Ovary (tissue), 9 donors: ENCODE data around the gene CTTN. TPM values are rescaled to one million over a fixed set of nuclear protein-coding genes. Genes with fewer than 3 reads are reported as not detected.

Experiments
- DNase-seq, 5 donors: peaks; one replicate each; pipeline ENCODE4 v3.0.0-alpha.2; 2019 to 2020
- H3K27ac ChIP-seq, 2 donors: fragments of 200-600 bp; one replicate each; pipeline versions ENCODE4 v1.5.1 to v1.8.0; 2019 to 2022
- H3K27me3 ChIP-seq: fragments of 200-600 bp; one replicate; pipeline ENCODE4 v1.8.0; 2022
- H3K36me3 ChIP-seq: fragments of 200-600 bp; sonication (generic); one replicate; pipeline ENCODE4 v1.5.1; 2019
- H3K4me1 ChIP-seq: one replicate; pipeline ENCODE4 v1.8.1; 2013; ENCODE audit warnings: mild to moderate bottlenecking, moderate library complexity; ENCODE audit not compliant: insufficient read depth
- H3K4me3 ChIP-seq: fragments of 200-600 bp; sonication (generic); one replicate; pipeline ENCODE4 v1.5.1; 2017
- H3K9me3 ChIP-seq, 2 donors: fragments of 200-600 bp in 1 of 2; sonication (generic) in 1 of 2; one replicate each; pipeline versions ENCODE4 v1.5.1 to v1.8.1; 2013 to 2019; ENCODE audit warnings: mild to moderate bottlenecking in 1 of 2, moderate library complexity in 1 of 2
- EP300 ChIP-seq: sonication (generic); formaldehyde crosslinking; IDR thresholded peaks from one replicate; pipeline ENCODE4 v1.6.1; 2017; ENCODE audit warnings: antibody characterized with exemption
- POLR2A ChIP-seq: fragments of 450-650 bp; IDR thresholded peaks from one replicate; pipeline ENCODE4 v1.6.1; 2017; ENCODE audit warnings: antibody characterized with exemption, mild to moderate bottlenecking, moderate library complexity
- WGBS, 3 donors: extraction: QIAGEN DNeasy Blood & Tissue Kit in 1 of 3; methylation state at CpG; one replicate each; pipeline versions ENCODE4 v1.1.5 to v1.1.7; 2013 to 2017; 5-methylcytosine and 5-hydroxymethylcytosine counted together
- intact Hi-C, 4 donors: fragments of 100-400 bp; cut with DNase I; formaldehyde crosslinking; loops; one replicate each; pipeline versions ENCODE4 v1.11.0 to v1.15.1; 2022 to 2023
- polyA plus RNA-seq, 2 donors: library from polyadenylated mRNA; stranded (reverse); fragments of 200-250 nt in 1 of 2; fragments of 350-450 nt in 1 of 2; fragmentation: Illumina TruSeq in 1 of 2; extraction: RNeasy Lipid Tissue Mini Kit (QIAGEN cat#74804) in 1 of 2; gene quantifications; one replicate each; pipeline ENCODE4 v1.2.3, GENCODE V29; 2013 to 2014
- total RNA-seq, 7 donors: library from RNA; depleted of rRNA in 2 of 7; stranded (reverse); fragments of >200 nt in 2 of 7; fragmentation: NEBNext Ultra II Directional in 3 of 7; extraction: Animal tissue kit (Norgen Biotek cat#: 25700) in 3 of 7; gene quantifications; one replicate each; pipeline versions ENCODE4 v1.1.0 to v1.2.4, GENCODE V29; 2016 to 2023
- TF ChIP-seq, protein P1 (sequence below), 3 donors: fragments of 450-650 bp in 2 of 3; fragments of 200-600 bp in 1 of 3; IDR thresholded peaks; one replicate each; pipeline versions ENCODE4 v1.5.1 to v1.8.0; 2016 to 2022; ENCODE audit warnings: antibody characterized with exemption in 3 of 3, mild to moderate bottlenecking in 1 of 3
- donor health status: DM: no; HTN: no; CAD: no; lungs with moderate emphysema.
- donor health status: DM: no; HTN: no; CAD: no.
- donor health status: Bipolar disorder and iron deficiency.
- donor health status: DM: yes; HTN: yes; CAD: no.
- donor health status: DM: no; HTN: no; CAD: no.
- donor health status: DM: yes; HTN: yes; CAD: no.

CTTN gene
- total and polyA plus RNA-seq, 9 donors, result 129 to 321 (median 205) TPM

DNA sequence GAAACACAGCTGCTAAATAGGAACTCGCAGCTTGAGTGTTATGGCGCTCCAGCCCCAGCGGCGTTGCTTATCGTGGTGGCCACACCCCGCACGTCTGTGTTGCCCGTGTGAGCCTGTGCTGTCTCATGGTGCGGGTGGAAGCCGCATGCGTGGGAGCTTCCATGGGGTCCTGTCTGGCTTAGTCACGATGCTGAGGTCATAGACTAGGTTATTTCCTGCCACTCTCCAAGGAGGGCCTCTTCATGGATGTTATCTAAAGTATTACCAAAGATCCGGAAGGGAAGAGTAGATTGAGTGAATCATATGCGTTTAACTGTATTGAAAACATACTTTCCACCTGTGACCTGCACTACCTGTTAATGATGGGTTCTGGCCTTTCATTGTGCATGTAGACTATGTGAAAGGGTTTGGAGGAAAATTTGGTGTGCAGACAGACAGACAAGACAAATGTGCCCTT, 21.7 kb downstream of the CTTN start:
- Histone ChIP-seq H3K4me3 (no peak overlapping the region), H3K4me1 (peaks cover 14% of the 10 kb centered on the region), H3K9me3 (no peaks in the 10 kb centered on the region), H3K27me3 (no peaks in the 10 kb centered on the region), H3K27ac (peak overlapping the region in 1 of 2 donors; percentile 19), H3K36me3 (no peaks in the 10 kb centered on the region)
- peak; percentile 68 to 78 (median 76) for DNase-seq
- intact Hi-C loops, result no loop called here
- TF ChIP-seq, protein P1, sequence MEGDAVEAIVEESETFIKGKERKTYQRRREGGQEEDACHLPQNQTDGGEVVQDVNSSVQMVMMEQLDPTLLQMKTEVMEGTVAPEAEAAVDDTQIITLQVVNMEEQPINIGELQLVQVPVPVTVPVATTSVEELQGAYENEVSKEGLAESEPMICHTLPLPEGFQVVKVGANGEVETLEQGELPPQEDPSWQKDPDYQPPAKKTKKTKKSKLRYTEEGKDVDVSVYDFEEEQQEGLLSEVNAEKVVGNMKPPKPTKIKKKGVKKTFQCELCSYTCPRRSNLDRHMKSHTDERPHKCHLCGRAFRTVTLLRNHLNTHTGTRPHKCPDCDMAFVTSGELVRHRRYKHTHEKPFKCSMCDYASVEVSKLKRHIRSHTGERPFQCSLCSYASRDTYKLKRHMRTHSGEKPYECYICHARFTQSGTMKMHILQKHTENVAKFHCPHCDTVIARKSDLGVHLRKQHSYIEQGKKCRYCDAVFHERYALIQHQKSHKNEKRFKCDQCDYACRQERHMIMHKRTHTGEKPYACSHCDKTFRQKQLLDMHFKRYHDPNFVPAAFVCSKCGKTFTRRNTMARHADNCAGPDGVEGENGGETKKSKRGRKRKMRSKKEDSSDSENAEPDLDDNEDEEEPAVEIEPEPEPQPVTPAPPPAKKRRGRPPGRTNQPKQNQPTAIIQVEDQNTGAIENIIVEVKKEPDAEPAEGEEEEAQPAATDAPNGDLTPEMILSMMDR (IDR thresholded peaks at IDR 0.05), result no peak
- TF ChIP-seq EP300 (no peak), POLR2A (no peak)
- 14 to 50% (median 15%) methylated on average over 14 of the region's 14 CpGs for WGBS, 3 donors

DNA sequence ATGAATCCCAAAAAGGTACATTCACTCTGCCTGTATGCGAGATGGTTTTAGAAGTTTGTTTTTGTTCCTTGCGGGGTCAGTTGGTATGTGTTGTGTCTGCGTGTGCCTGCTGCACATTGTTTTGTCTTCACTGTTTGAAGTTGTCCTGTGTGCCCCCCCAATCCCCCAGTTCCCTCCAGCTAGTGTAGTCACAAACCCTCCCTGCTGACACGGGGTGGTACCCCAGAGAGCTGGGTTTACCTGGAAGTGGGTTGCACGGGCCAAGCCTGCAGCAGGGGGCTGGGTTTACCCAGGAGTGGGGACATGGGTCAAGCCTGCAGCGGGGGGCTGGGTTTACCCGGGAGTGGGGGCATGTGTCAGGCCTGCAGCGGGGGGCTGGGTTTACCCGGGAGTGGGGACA, 22.2 kb downstream of the CTTN start:
- peaks cover 14% of the 10 kb centered on the region for H3K4me1 ChIP-seq
- H3K27me3 ChIP-seq, result no peaks in the 10 kb centered on the region
- H3K4me3 ChIP-seq, result no peak overlapping the region
- H3K36me3 ChIP-seq, result no peaks in the 10 kb centered on the region
- peak in 3 of 5 donors; percentile 28 to 61 (median 60) for DNase-seq
- peak overlapping the region in 1 of 2 donors; percentile 19 for H3K27ac ChIP-seq
- TF ChIP-seq EP300 (no peak), POLR2A (no peak)
- TF ChIP-seq, protein P1 (IDR thresholded peaks at IDR 0.05), result no peak
- WGBS, 3 donors, result 13 to 41% (median 19%) methylated on average over 9 of the region's 9 CpGs
- H3K9me3 ChIP-seq, result no peaks in the 10 kb centered on the region
- intact Hi-C loops, result no loop called here

DNA sequence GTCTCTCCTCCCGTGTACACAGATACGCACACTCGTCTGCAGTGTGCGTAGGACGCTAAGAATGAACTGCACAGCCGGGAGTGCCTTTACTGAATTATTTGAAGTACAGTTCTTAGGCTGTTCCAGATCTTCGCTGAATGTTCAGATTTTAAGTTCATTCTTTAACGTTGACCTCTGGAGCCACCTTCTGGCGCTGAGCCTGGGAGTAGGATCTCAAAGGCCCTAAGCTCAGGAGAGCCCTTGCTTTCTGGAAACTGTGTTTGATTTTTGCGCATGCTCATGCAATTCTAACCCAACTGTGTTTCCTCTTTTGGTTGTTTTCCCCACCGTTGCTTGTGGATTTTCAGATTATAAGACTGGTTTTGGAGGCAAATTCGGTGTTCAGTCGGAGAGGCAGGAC, 22.8 kb downstream of the CTTN start:
- Histone ChIP-seq H3K27me3 (no peaks in the 10 kb centered on the region), H3K4me1 (peaks cover 14% of the 10 kb centered on the region), H3K27ac (no peak overlapping the region), H3K4me3 (no peak overlapping the region), H3K36me3 (no peaks in the 10 kb centered on the region), H3K9me3 (no peaks in the 10 kb centered on the region)
- TF ChIP-seq EP300 (no peak), POLR2A (no peak)
- TF ChIP-seq, protein P1 (IDR thresholded peaks at IDR 0.05), result no peak
- DNase-seq, result peak; percentile 53 to 87 (median 72)
- intact Hi-C loops, result no loop called here
- 16 to 45% (median 19%) methylated on average over 13 of the region's 13 CpGs for WGBS, 3 donors

DNA sequence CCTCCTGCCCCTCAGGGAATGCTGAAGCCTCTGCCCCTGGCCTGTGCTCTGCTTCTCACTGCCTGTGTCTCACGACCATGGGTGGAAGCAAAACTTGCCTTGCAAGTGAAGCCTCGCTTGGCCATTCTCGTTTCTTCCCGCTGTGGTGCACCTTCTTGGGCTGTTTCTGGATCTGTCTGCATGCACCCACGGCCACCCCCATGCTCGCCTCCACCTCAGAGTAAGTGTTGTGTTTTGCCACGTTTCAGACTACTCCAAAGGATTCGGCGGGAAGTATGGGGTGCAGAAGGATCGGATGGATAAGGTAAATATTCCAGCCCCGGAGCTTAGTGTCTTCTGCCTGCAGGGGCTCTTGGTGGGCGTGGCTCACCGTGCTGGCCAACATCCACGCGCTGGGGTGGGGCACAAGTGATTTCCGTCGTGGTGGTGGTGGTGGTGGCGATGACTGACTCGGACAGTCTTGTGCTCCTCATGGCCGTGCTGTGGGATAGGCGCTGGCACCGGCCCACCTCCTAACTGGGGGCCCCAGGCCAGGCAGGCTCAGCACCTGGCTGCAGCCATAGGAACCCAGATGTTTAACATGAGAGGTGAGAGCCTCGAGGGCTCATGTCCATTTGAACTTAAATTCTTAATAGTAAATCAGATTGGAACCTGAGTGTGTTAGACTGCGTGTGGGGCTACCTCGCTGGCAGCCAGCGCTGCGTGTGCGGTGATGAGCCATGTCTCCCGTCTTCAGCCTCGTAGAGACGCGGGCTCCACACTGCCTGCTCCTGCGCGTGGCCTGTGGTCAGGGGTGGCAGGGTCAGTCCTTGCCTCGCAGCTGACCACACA, 24.6 kb downstream of the CTTN start:
- Histone ChIP-seq H3K27me3 (no peaks in the 10 kb centered on the region), H3K4me1 (peaks cover 14% of the 10 kb centered on the region), H3K27ac (no peak overlapping the region), H3K36me3 (no peaks in the 10 kb centered on the region), H3K4me3 (no peak overlapping the region), H3K9me3 (no peaks in the 10 kb centered on the region)
- TF ChIP-seq POLR2A (no peak), EP300 (no peak)
- TF ChIP-seq, protein P1 (IDR thresholded peaks at IDR 0.05), result no peak
- DNase-seq, result no peak
- intact Hi-C loops, result no loop called here
- WGBS, 3 donors, result 86 to 91% (median 89%) methylated on average over 35 of the region's 35 CpGs
